ELF-1 (cell line): ENCODE data around the gene RPL28.

Experiments used
- DNase-seq: peaks from one replicate; pipeline ENCODE4 v3.0.0-alpha.2; 2016; ENCODE audit warnings: low read depth, low spot score

The RPL28 gene

DNA sequence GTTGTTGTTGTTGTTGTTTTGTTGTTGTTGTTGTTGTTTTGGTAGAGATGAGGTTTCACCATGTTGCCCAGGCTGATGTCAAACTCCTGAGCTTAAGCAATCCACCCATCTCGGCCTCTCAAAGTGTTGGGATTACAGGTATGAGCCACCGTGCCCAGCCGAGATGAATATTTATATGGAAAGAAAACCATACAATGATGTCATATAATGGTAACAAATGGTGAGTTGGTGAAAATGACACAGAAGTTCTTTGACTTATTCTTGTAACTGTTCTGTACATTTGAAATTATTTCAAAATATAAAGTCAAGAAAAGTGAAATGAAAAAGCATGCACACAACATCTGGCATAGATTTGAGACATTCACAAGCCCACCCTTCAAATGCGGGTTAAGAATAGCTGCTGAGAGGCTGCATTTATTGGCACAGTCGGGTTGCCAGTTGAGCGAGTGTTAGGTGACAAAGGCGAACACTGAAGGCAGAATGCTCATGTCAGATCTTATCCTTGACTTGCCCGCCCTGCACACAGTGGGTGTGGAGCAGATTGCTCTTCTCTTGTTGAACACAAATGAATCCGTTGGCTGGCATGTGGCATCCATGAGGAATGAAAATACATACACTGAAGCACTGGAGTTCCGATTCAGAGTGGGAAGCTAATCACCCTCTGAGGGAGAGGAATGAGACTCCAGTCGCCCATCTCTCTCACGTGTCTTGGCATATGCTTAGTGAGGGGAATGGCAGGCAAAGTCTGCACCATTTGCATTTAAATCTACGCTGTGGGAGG lies 37.7 kb downstream of the RPL28 start:
- DNase-seq, result no peak

- DNase-seq, result no peak
These were observed 38.8 kb downstream of the RPL28 start for GRCh38 chr19:55424518-55424917.

- no peak for DNase-seq
These were observed 40.3 kb downstream of the RPL28 start for GRCh38 chr19:55426042-55426441.

DNA sequence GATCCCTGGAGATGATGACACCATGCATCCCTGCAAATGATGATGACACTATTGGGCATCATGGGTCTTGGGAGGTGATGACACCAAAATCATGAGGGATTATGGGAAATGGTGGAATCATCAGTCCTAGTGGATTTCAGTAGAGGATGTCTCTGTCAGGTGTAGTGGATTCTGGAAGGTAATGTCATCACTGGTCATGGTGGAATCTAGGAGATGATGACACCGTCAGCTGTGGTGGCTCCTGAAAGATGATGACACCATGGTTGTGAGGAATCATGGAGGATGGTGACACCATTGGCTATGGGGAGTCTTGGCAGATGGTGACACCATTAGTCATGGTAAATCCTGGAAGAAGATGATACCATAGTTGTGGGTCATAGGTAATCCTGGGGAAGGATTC lies 45.5 kb downstream of the RPL28 start:
- no peak for DNase-seq

DNA sequence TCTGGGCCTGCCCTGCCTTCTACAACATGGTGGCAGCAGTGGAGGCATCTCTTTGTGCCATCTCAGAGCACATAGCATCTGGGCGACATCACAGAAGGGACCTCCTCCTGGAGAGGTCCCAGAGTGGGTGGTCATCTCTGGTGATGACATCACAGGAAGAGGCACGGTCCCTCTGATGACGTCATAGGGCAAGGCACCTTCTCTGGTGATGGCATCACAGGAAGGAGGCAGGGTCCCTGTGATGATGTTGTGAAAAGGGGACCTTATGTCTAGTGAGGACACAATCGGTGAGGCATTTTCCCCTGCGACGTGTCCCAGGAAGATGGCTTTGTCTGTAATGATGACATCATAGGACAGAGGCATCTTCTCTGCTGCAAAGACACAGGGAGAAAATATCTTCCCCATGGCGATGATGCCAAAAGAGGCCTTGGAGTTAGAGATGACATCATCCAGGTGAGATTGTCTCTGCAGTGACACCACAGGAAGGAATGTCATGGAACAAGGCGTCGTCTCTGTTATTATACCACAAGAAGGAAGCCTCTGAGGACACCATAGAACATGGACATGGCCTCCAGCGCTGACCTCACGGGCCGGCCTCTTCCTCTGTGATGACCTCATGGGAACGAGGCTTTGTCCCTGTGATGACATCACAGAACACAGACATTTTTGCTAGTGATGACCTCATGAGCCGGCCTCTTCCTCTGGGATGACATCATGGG lies 46.7 kb downstream of the RPL28 start:
- DNase-seq, result peak; percentile 20

GRCh38 chr19:55433292-55433691 lies 47.6 kb downstream of the RPL28 start:
- no peak for DNase-seq

GRCh38 chr19:55434356-55434919 lies 48.7 kb downstream of the RPL28 start:
- no peak for DNase-seq

- DNase-seq, result no peak
These were observed 49.3 kb downstream of the RPL28 start for GRCh38 chr19:55435020-55435419.

GRCh38 chr19:55436847-55437246 lies 51.1 kb downstream of the RPL28 start:
- DNase-seq, result no peak

DNA sequence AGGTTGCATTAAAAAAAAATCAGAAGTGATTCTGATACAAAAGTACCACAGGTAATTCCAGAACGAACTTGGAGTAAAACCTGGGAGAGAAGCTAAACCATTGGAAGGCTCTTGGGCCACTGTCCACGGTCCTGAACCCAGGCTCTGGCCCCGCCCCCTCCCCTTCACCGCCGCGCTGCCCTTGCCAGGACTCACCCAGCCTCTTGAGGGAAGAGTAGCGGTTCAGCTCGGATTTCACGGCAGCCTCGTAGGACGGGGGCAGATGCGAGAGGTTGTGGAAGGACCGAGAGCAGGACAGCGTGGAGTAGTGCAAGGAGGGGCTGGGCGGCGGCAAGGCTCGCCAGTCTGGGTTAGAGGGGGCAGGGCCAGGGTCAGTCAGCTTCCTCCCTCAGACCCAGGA lies 51.7 kb downstream of the RPL28 start:
- DNase-seq, result peak; percentile 90

- no peak for DNase-seq
These were observed 53.3 kb downstream of the RPL28 start for GRCh38 chr19:55439052-55439451.

DNA sequence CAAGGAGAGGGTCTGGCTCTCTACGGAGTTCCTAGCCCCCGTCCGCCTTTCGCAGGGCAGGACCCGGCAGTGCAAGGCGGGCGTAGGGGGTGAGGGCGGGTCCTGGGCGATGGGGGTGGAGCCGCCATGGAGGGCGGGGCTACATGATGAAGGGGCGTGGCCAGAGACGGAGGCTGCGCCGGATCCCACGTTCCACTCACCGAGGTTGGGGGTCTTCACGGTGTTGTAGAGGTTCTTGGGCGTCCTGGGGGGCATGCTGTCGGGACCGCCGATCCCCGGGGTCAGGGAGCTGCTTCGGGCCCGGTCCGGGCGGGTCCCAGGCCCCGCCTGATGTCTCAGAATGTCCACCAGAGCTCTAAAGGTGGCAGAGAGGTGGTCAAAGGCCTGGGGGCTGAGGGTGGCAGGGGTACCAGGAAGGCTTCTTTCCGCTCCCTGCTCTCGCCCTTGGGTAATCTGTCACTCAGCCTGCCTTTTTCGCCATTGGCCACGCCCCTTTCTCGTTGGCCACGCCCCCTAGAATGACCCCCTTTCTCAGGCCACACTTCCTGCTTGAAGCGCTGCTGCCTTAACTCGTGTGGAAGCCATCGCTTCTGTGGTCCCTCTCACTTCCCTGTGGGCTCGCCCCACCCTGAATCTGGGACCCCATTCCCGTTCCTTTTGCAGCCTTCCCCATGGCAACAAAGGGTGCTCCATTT lies 54.8 kb downstream of the RPL28 start:
- peak; percentile 84 for DNase-seq

DNA sequence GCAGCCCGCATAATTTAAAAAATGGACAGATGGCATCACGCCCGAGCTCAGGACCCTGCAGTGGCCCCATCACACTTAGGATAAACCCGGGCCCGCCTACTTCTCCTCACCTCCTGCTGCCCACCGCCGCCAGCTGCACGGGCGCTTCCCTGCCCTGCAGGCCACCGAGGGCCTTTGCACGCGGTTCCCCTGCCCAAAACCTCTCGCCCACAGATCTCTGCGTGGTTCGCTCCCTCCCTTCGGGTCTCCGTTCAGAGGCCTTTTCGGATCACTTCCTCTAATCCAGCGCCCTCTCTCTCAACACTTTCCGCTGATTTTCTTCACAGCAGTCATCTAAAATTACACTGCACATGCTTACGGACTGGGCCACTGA lies 55.6 kb downstream of the RPL28 start:
- no peak for DNase-seq

DNA sequence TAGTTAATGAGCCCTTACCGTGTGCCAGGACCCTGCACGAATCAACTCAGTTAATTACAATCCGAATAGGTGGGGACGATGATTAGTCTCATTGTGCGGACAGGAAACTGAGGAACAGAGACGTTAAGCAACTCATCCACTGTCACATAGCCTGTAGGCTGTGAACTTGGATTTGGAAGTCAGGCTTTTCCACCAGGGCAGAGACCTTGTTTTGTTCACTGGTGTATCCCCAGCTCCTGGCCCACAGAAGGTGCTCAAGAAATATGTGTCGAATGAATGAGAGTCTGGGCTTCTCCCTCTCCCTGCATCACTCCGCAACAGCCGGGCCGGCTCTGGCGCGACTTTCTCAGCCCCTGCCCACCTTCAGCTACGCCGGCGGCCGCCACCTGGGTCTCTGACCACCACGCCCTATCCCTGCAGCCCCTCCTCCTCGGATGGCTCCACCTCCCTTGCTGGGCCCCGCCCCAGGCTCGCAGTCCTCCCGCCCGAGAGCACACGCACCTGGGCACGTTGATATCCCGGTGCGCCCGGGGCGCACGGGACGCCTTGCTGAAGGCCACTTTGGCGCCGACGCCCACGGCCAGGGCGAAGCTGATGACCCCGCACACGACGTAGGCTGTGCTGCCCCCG lies 56.1 kb downstream of the RPL28 start:
- peak; percentile 78 for DNase-seq

- DNase-seq, result no peak
These were observed 56.7 kb downstream of the RPL28 start for GRCh38 chr19:55442372-55442961.

GRCh38 chr19:55443045-55443823 lies 57.5 kb downstream of the RPL28 start, which contains the start of gene SHISA7:
Gene SHISA7 (minus strand): TSS chr19:55443300. CDS start chr19:55442863, 437 bp downstream.
- DNase-seq, result no peak

- DNase-seq, result no peak
These were observed 58.2 kb downstream of the RPL28 start for GRCh38 chr19:55443824-55444480.

DNA sequence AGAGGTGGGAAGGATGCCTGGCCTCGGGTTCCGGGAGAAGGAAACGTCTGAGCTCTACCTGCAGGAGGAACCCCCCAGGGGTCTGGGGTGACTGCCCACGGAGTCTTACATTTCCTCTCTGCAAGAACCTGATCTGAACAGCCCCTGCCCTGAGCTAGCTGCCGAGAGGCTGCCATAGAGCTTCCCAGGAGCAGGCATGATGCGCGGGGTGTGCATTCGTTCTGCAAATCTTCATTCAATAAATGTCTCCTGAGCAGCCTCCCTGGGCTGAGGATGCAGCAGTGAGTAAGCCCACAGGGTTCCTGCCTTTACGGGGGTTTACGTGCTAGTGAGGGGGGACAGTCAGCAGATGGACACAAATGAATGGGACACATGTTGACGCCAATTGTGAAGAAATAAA lies 58.9 kb downstream of the RPL28 start:
- no peak for DNase-seq

DNA sequence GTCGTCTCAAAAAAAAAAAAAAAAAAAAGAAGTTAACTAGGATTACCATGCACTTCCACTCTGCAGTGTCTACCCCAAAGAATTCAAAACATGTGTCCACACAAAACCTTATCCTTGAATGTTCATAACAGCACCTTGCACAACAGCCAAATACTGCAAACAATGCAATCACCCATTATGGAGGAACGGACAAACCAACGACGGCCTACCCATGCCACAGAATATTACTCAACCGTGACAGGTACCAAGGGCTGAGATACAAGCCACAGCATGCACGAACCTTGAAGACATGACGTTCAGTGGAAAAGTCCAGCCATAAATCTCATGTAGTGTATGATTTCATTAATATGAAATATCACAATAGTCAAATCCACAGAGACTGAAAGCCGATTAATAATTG lies 60.3 kb downstream of the RPL28 start:
- no peak for DNase-seq
